Stomach (tissue), 9 donors: ENCODE measurements around the gene KLC3. TPM values are rescaled to one million over a fixed set of nuclear protein-coding genes. Genes with fewer than 3 reads are reported as not detected.
A peak's percentile ranks its signal among the peaks of the same experiment; 100 is the strongest.

ENCODE experiments used
- DNase-seq, 2 donors: peaks; one replicate each; pipeline versions ENCODE4 v3.0.0 to v3.0.0-alpha.2; 2013 to 2019
- H3K27ac ChIP-seq, 5 donors: fragments of 200-600 bp in 4 of 5; sonication (generic) in 4 of 5; one replicate each; pipeline ENCODE4 v1.5.1; 2013 to 2019; ENCODE audit warnings: mild to moderate bottlenecking in 1 of 5, moderate library complexity in 1 of 5
- H3K27me3 ChIP-seq, 3 donors: fragments of 200-600 bp; sonication (generic); one replicate each; pipeline ENCODE4 v1.5.1; 2017 to 2019; ENCODE audit warnings: mixed run types in 1 of 3
- H3K36me3 ChIP-seq, 4 donors: fragments of 200-600 bp; sonication (generic); 1 replicate in 3 of 4; 2 replicates in 1 of 4; pipeline ENCODE4 v1.5.1; 2016 to 2019
- H3K4me1 ChIP-seq, 4 donors: fragments of 200-600 bp; sonication (generic); one replicate each; pipeline ENCODE4 v1.5.1; 2016 to 2019
- H3K4me3 ChIP-seq, 4 donors: fragments of 200-600 bp; sonication (generic) in 3 of 4; one replicate each; pipeline ENCODE4 v1.5.1; 2016 to 2019; ENCODE audit warnings: mild to moderate bottlenecking in 1 of 4
- H3K9me3 ChIP-seq, 4 donors: fragments of 200-600 bp; sonication (generic); one replicate each; pipeline ENCODE4 v1.5.1; 2016 to 2019
- CTCF ChIP-seq, 7 experiments: fragments of 450-650 bp in 4 of 7; fragments of 200-600 bp in 3 of 7; sonication (generic) in 3 of 7; IDR thresholded peaks; one replicate each; pipeline ENCODE4 v1.5.1; 2016 to 2019; ENCODE audit warnings: antibody characterized with exemption in 7 of 7, control low read depth in 2 of 7, mild to moderate bottlenecking in 1 of 7
- EP300 ChIP-seq: sonication (generic); formaldehyde crosslinking; IDR thresholded peaks from one replicate; pipeline ENCODE4 v1.6.1; 2017; ENCODE audit warnings: antibody characterized with exemption
- POLR2A ChIP-seq, 4 donors: fragments of 450-650 bp; IDR thresholded peaks; one replicate each; pipeline ENCODE4 v1.6.1; 2016; ENCODE audit warnings: antibody characterized with exemption in 4 of 4, control low read depth in 2 of 4, mild to moderate bottlenecking in 1 of 4, moderate library complexity in 1 of 4
- POLR2AphosphoS5 ChIP-seq, 3 donors: sonication (generic); formaldehyde crosslinking; IDR thresholded peaks; one replicate each; pipeline ENCODE4 v1.6.1; 2016; ENCODE audit warnings: antibody characterized with exemption in 3 of 3
- WGBS, 5 donors: extraction: QIAGEN DNeasy Blood & Tissue Kit in 3 of 5; methylation state at CpG; one replicate each; pipeline versions ENCODE4 v1.1.5 to v1.1.7; 2013 to 2018; 5-methylcytosine and 5-hydroxymethylcytosine counted together
- intact Hi-C: fragments of 100-400 bp; cut with DNase I; formaldehyde crosslinking; loops from one replicate; pipeline ENCODE4 v1.15.1; 2023; ENCODE audit warnings: low total_unique reads
- polyA plus RNA-seq, 3 donors: library from polyadenylated mRNA; stranded (reverse); fragments of 200-250 nt; gene quantifications; one replicate each; pipeline ENCODE4 v1.2.3, GENCODE V29; 2013
- total RNA-seq, 5 donors: library from RNA; depleted of rRNA; stranded (reverse); fragments of >200 nt; gene quantifications; one replicate each; pipeline versions ENCODE4 v1.1.0 to v1.2.3, GENCODE V29; 2014 to 2016
- donor health status: healthy with polysubstance abuse.
- donor health status: Bipolar disorder and iron deficiency.
- donor health status: healthy.

Gene KLC3
- total and polyA plus RNA-seq, 8 donors = 0.61 to 7.0 (median 0.99) TPM; not detected in 4

- H3K4me1 ChIP-seq = peaks cover 10 to 18% (median 14%) of the 10 kb centered on the region in 4 donors
- no peak overlapping the region for H3K27ac ChIP-seq
- 11 to 33% (median 12%) methylated on average over 11 to 25 of the region's 25 CpGs for WGBS, 5 donors
- H3K4me3 ChIP-seq = peak overlapping the region; percentile 34 to 53 (median 40)
- DNase-seq = peak in 1 of 2 donors; percentile 51
- intact Hi-C loops = no loop called here
- no peak for TF ChIP-seq POLR2A (IDR thresholded peaks at IDR 0.05)
- no peak for TF ChIP-seq EP300
- no peak for TF ChIP-seq POLR2AphosphoS5 (IDR thresholded peaks at IDR 0.05)
- TF ChIP-seq CTCF (IDR thresholded peaks at IDR 0.05) = no peak
- peaks cover 0 to 75% (median 26%) of the 10 kb centered on the region in 3 donors for H3K27me3 ChIP-seq
- no peaks in the 10 kb centered on the region for H3K36me3 ChIP-seq
- no peaks in the 10 kb centered on the region for H3K9me3 ChIP-seq
These were observed 426 bp downstream of the KLC3 start for GRCh38 chr19:45340899-45341453.

GRCh38 chr19:45342911-45343310, 2.4 kb downstream of the KLC3 start:
- Histone ChIP-seq H3K36me3 (no peaks in the 10 kb centered on the region), H3K4me1 (peaks cover 10 to 22% (median 17%) of the 10 kb centered on the region in 4 donors), H3K27ac (no peak overlapping the region), H3K9me3 (no peaks in the 10 kb centered on the region), H3K4me3 (no peak overlapping the region), H3K27me3 (peaks cover 0 to 87% (median 42%) of the 10 kb centered on the region in 3 donors)
- TF ChIP-seq POLR2A (IDR thresholded peaks at IDR 0.05) (no peak), POLR2AphosphoS5 (IDR thresholded peaks at IDR 0.05) (no peak), EP300 (no peak), CTCF (IDR thresholded peaks at IDR 0.05) (no peak)
- DNase-seq = peak in 1 of 2 donors; percentile 3
- WGBS, 5 donors = 74 to 82% (median 81%) methylated on average over 13 of the region's 13 CpGs
- intact Hi-C loops = no loop called here

- H3K4me3 ChIP-seq = no peak overlapping the region
- H3K27ac ChIP-seq = no peak overlapping the region
- peaks cover 10 to 18% (median 13%) of the 10 kb centered on the region in 4 donors for H3K4me1 ChIP-seq
- H3K9me3 ChIP-seq = no peaks in the 10 kb centered on the region
- H3K27me3 ChIP-seq = peaks cover 0 to 76% (median 42%) of the 10 kb centered on the region in 3 donors
- no peaks in the 10 kb centered on the region for H3K36me3 ChIP-seq
- WGBS, 5 donors = 28 to 54% (median 38%) methylated on average over 7 to 15 of the region's 15 CpGs
- TF ChIP-seq CTCF (IDR thresholded peaks at IDR 0.05) (no peak), POLR2A (IDR thresholded peaks at IDR 0.05) (no peak), EP300 (no peak), POLR2AphosphoS5 (IDR thresholded peaks at IDR 0.05) (no peak)
- intact Hi-C loops = no loop called here
- peak in 1 of 2 donors; percentile 59 for DNase-seq
These were observed 4.3 kb downstream of the KLC3 start for GRCh38 chr19:45344621-45345505.

- TF ChIP-seq CTCF (IDR thresholded peaks at IDR 0.05) (no peak), POLR2AphosphoS5 (IDR thresholded peaks at IDR 0.05) (no peak), POLR2A (IDR thresholded peaks at IDR 0.05) (no peak), EP300 (no peak)
- peaks cover 6 to 14% (median 10%) of the 10 kb centered on the region in 4 donors for H3K4me1 ChIP-seq
- no peaks in the 10 kb centered on the region for H3K9me3 ChIP-seq
- no peak overlapping the region for H3K4me3 ChIP-seq
- H3K27me3 ChIP-seq = peaks cover 0 to 70% (median 36%) of the 10 kb centered on the region in 3 donors
- intact Hi-C loops = no loop called here
- no peak overlapping the region for H3K27ac ChIP-seq
- 73 to 80% (median 78%) methylated on average over 10 to 15 of the region's 15 CpGs for WGBS, 5 donors
- H3K36me3 ChIP-seq = peaks cover 0 to 6% (median 5%) of the 10 kb centered on the region in 4 donors
- DNase-seq = peak in 1 of 2 donors; percentile 10
These were observed 4.9 kb downstream of the KLC3 start for GRCh38 chr19:45345506-45345860.
